ENCODE measurements around the gene VRTN. TPM values are rescaled to one million over a fixed set of nuclear protein-coding genes. Genes with fewer than 3 reads are reported as not detected.

The VRTN gene
- total RNA-seq, 2 donors from 2014 or later, result not detected

DNA sequence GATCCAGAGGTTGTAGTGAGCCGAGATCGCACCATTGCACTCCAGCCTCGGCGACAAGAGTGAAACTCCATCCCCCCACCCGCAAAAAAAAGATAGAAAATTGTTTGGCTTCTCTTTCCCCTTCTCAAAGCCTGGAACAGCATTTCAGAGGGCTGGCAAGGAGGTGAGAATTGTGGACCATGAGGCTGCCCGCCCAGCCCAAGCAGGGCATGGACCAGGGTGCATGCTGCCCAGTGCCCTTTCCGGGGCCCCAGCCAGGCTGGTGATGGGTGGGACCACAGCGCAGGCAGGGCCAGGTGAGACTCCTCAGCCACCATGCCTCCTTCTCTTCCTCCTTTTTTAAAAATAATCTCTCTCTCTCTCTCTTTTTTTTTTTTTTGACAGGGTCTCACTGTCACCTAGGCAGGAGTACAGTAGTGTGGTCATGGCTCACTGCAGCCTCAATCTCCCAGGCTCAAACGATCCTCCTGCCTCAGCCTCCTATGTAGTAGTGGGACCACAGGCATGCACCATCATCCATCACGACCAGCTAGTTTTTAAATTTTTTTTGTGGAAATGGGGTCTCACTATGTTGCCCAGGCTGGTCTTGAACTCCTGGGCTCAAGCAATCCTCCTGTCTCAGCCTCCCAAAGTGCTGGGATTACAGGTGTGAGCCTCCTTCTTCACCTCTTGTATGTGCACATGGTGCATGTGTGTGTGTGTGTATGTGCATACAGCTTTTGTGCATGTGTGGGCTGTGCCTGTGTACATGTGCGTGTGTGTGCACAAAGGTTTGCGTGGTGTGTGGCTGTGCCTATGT lies 55.5 kb downstream of the VRTN start:
- H3K9me3 Mint-ChIP-seq, result no peaks in the 10 kb centered on the region
- no peak for ATAC-seq
- no peaks in the 10 kb centered on the region for H3K36me3 Mint-ChIP-seq
- DNase-seq (ENCODE audit: low spot score in 2 of 2), result no peak
- H3K27ac Mint-ChIP-seq, result no peak overlapping the region

DNA sequence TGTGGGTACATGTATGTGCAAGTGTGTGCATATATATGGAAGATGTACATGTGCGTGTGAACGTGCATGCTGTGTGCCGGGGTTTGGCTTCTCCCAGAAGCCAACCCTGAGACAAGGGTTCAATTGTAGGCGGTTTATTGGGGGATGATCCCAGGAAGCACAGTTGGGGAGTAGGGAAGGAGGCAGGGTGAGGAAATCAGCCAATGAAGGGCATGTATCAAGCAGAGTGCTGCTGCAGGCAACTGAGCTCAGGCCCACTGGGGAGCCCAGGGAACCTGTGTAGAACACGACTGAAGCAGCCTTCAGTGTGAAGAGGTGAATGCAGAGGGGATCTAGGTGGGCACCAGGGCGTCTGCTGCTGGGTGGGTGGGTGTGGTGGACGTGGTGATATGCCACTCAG lies 56.2 kb downstream of the VRTN start:
- H3K27ac Mint-ChIP-seq, result no peak overlapping the region
- no peak for DNase-seq (ENCODE audit: low spot score in 2 of 2)
- H3K9me3 Mint-ChIP-seq, result no peaks in the 10 kb centered on the region
- no peaks in the 10 kb centered on the region for H3K36me3 Mint-ChIP-seq
- no peak for ATAC-seq

DNA sequence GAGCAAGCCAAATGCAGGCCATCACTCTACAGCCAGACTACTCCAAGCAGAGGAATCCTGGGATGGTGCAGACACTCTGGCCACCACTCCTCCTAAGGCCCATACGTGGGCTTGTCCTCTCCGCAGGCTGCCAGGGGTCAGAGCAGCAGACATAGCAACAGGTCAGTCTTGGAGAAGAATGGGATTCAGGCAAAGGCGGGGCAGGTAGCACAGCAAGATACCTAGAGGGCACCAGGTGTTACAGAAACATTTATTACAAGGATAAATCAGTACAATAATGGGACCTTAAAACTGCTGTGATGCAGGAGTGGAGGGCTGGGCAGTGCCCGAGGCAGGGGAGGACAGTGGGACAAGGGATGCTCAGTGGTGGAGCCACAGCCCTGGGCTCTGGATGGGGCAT lies 57.4 kb downstream of the VRTN start:
- ATAC-seq, result no peak
- DNase-seq (ENCODE audit: low spot score in 2 of 2), result peak in 1 of 2 donors; percentile 40
- Mint-ChIP-seq H3K9me3 (no peaks in the 10 kb centered on the region), H3K36me3 (no peaks in the 10 kb centered on the region), H3K27ac (no peak overlapping the region)

DNA sequence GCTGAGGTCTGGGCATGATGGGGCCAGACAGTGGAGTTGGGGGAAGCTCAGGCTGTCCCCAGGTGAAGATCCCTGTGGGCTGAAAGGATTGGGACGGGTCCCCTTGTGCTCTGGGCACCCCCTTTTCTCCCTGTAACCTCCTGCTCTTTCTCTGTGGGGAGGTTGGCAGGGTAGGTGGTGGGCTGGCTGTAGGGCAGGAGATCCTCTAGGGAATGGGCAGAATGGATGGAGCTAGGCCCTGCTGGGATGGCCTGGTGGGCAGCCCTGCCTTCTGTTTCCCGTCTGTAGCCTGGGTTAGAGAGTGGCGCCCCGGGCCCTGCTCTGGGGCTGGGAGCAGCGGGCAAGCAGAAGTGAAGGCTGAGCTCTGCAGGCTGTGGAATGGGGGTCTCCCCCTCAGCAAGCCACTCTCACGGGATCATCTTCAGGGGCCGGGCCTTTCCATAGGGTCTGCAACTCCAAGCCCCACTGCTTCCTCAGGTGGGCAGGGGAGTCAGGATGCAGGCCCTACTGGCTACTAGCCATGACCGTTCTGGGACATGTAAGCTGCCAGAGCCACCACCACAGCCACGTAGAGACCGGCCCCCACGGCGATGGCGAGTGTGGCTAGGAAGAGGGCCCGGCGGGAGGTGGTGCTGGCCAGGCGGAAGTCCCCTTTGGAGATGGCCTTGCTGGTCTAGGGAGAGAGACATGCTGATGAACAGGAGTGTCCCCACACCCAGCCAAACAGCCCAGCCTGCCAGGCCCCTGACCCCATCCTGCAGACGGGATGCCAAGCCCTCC lies 58.9 kb downstream of the VRTN start:
- Mint-ChIP-seq H3K36me3 (no peaks in the 10 kb centered on the region), H3K27ac (no peak overlapping the region), H3K9me3 (no peaks in the 10 kb centered on the region)
- DNase-seq (ENCODE audit: low spot score in 2 of 2) (peak in 1 of 2 donors; percentile 40), ATAC-seq (no peak)

DNA sequence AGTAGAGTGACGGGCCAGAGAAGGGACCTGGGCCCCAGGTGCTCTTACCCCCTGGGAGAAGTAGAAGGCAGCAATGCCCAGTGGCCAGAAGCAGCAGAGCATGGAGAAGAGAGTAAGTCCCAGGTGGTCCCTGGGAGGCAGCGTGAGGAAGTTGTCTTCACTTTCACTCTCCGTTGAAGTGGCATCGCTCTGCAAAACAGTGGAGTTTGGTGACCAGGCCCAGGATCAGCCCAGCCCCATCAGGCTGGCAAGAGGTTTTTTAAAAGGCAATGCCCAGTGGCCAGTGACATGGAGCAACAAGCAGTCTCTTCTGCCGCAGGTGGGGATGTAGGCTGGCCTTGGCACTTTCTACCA lies 59.5 kb downstream of the VRTN start:
- DNase-seq (ENCODE audit: low spot score in 2 of 2) (peak in 1 of 2 donors; percentile 6), ATAC-seq (no peak)
- Mint-ChIP-seq H3K9me3 (no peaks in the 10 kb centered on the region), H3K27ac (no peak overlapping the region), H3K36me3 (no peaks in the 10 kb centered on the region)

DNA sequence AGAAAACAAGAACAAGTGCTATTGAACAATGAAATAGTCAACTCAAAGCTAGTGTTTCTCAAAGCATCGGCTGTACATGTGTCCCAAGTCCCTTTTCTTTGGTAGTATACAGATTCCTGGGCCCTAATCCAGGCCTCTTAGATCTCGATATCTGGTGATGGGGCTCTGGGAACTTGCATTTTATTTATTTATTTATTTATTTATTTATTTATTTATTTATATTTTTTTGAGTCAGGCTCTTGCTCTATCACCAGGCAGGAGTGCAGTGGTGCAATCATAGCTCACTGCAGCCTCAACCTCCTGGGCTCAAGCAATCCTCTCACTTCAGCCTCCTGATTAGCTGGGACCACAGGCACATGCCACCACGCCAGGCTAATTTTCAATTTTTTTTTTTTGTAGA lies 60.6 kb downstream of the VRTN start:
- no peak for ATAC-seq

GRCh38 chr14:74409441-74409840 lies 61.2 kb downstream of the VRTN start:
- no peak overlapping the region for H3K27ac Mint-ChIP-seq
- H3K36me3 Mint-ChIP-seq, result no peaks in the 10 kb centered on the region
- no peaks in the 10 kb centered on the region for H3K9me3 Mint-ChIP-seq
- DNase-seq (ENCODE audit: low spot score in 2 of 2) (no peak), ATAC-seq (no peak)

More for the DNA sequence above, 60.6 kb downstream of the VRTN start:
- DNase-seq (ENCODE audit: low spot score in 2 of 2), result no peak
- Mint-ChIP-seq H3K9me3 (no peaks in the 10 kb centered on the region), H3K36me3 (no peaks in the 10 kb centered on the region), H3K27ac (no peak overlapping the region)

Other genes starting within 250 kb of the VRTN start
- not detected for gene VSX2, start 109.0 kb upstream of the VRTN start, total RNA-seq
- 10 to 100 TPM; 40.0 to 48.0 TPM for gene ABCD4, start 45.5 kb upstream of the VRTN start, total RNA-seq
- not detected for gene SYNDIG1L, start 77.7 kb downstream of the VRTN start, total RNA-seq
- 10 to 100 TPM; 28.0 to 54.9 TPM for gene NPC2, start 144.8 kb downstream of the VRTN start, total RNA-seq
- 10 to 100 TPM; 30.7 to 34.5 TPM for gene ISCA2, start 145.3 kb downstream of the VRTN start, total RNA-seq